PC-3 (cell line): ENCODE results near the gene PRKAR2B. TPM values are rescaled to one million over a fixed set of nuclear protein-coding genes. Genes with fewer than 3 reads are reported as not detected.

Experiments
- ATAC-seq: fragments of 200-7000 bp; cut with Tn5 transposase; 2 replicates; pipeline ENCODE4 v1.9.1; 2020; ENCODE audit warnings: mild to moderate bottlenecking, moderate library complexity
- BruUV-seq: library from RNA; stranded (reverse); fragments of 400-500 nt; replicated peaks from 2 replicates; lab custom pipeline; 2021; lab: Mats Ljungman, UMichigan
- CTCF ChIA-PET: fragments of 300-600 bp; sonication (Branson Sonifier 250); formaldehyde crosslinking; loops from one replicate; lab custom pipeline; 2022; ENCODE audit warnings: antibody characterized with exemption; lab: Charles Lee
- POLR2A ChIA-PET: fragments of 300-600 bp; sonication (Branson Sonifier 250); formaldehyde crosslinking; loops from one replicate; lab custom pipeline; 2022; ENCODE audit warnings: antibody characterized with exemption; ENCODE audit not compliant: unreplicated experiment; lab: Charles Lee
- DNase-seq: peaks from one replicate; pipeline ENCODE4 v3.0.0-alpha.2; 2015
- H2AFZ ChIP-seq: fragments of 300-600 bp; sonication (generic); 2 replicates; pipeline ENCODE4 v1.6.0; 2016; ENCODE audit warnings: antibody characterized with exemption, low read length
- H3F3A ChIP-seq: fragments of 300-600 bp; sonication (generic); one replicate; pipeline ENCODE4 v1.6.0; 2017; ENCODE audit warnings: antibody characterized with exemption, low read length, control low read depth, mild to moderate bottlenecking; ENCODE audit not compliant: unreplicated experiment
- H3K27ac ChIP-seq: fragments of 300-600 bp; sonication (generic); 2 replicates; pipeline ENCODE4 v1.5.1; 2016; ENCODE audit warnings: mild to moderate bottlenecking, low read length
- H3K27me3 ChIP-seq: fragments of 300-600 bp; sonication (generic); 2 replicates; pipeline ENCODE4 v1.6.1; 2016; ENCODE audit warnings: low read length, mixed read lengths
- H3K36me3 ChIP-seq: fragments of 300-600 bp; sonication (generic); 2 replicates; pipeline ENCODE4 v1.6.1; 2016; ENCODE audit warnings: low read depth, mixed run types, low read length, mixed read lengths
- H3K4me1 ChIP-seq: fragments of 300-600 bp; sonication (generic); 2 replicates; pipeline ENCODE4 v1.5.1; 2016; ENCODE audit warnings: low read length; ENCODE audit not compliant: insufficient read depth
- H3K4me2 ChIP-seq: fragments of 300-600 bp; sonication (generic); 2 replicates; pipeline ENCODE4 v1.6.0; 2016; ENCODE audit warnings: low read length
- H3K4me3 ChIP-seq: fragments of 300-600 bp; sonication (generic); 2 replicates; pipeline ENCODE4 v1.5.1; 2016; ENCODE audit warnings: mild to moderate bottlenecking, low read length, mixed read lengths
- H3K79me2 ChIP-seq: fragments of 300-600 bp; sonication (generic); 2 replicates; pipeline ENCODE4 v1.6.1; 2017; ENCODE audit warnings: low read length, mixed read lengths
- H3K9ac ChIP-seq: fragments of 300-600 bp; sonication (generic); 2 replicates; pipeline ENCODE4 v1.6.0; 2016; ENCODE audit warnings: mild to moderate bottlenecking, low read length
- H3K9me2 ChIP-seq: fragments of 300-600 bp; sonication (generic); replicated peaks from 2 replicates; pipeline ENCODE4 v1.6.1; 2016; ENCODE audit warnings: mixed run types, low read length, mixed read lengths
- H3K9me3 ChIP-seq: fragments of 300-600 bp; sonication (generic); 2 replicates; pipeline ENCODE4 v1.6.1; 2016; ENCODE audit warnings: low read length, mixed read lengths
- H4K20me1 ChIP-seq: fragments of 300-600 bp; sonication (generic); 2 replicates; pipeline ENCODE4 v1.6.1; 2016; ENCODE audit warnings: low read length, mixed read lengths
- EZH2 ChIP-seq: fragments of 300-600 bp; sonication (generic); IDR thresholded peaks from one replicate; pipeline ENCODE4 v1.6.1; 2017; ENCODE audit warnings: antibody characterized with exemption, mild to moderate bottlenecking, low read length; ENCODE audit not compliant: unreplicated experiment
- EZH2phosphoT487 ChIP-seq: fragments of 300-600 bp; sonication (generic); IDR thresholded peaks from 2 replicates; pipeline ENCODE4 v1.6.1; 2018; ENCODE audit warnings: mild to moderate bottlenecking, antibody characterized with exemption, low read length, borderline replicate concordance
- intact Hi-C: fragments of 100-400 bp; cut with micrococcal nuclease; formaldehyde crosslinking; loops from 2 replicates; pipeline ENCODE4 v1.9.0; 2023
- total RNA-seq: library from RNA; depleted of rRNA; stranded (reverse); fragments of >200 nt; gene quantifications from 2 replicates; pipeline ENCODE4 v1.2.3, GENCODE V29; 2014
- TF ChIP-seq, protein P1 (sequence below): fragments of 300-600 bp; sonication (generic); conservative IDR thresholded peaks from 2 replicates; pipeline ENCODE4 v1.5.1; 2017; ENCODE audit warnings: antibody characterized with exemption, low read depth, mild to moderate bottlenecking, low read length

Gene PRKAR2B
- total RNA-seq, 1 experiment from 2014 or later: 0.29 TPM

- ChIA-PET POLR2A (no interaction called here), CTCF (no interaction called here)
Observed at GRCh38 chr7:107079212-107079940, 34.9 kb downstream of the PRKAR2B start.

GRCh38 chr7:107080099-107080505 lies 35.6 kb downstream of the PRKAR2B start:
- Histone ChIP-seq H3K36me3 (no peaks in the 10 kb centered on the region), H3K4me1 (peaks cover 15% of the 10 kb centered on the region; the same call in 1 of the 2 replicates), H3K9me2 (no peaks in the 10 kb centered on the region), H4K20me1 (0 out of 2 replicates have a peak, but pooled peaks cover 3% of the 10 kb centered on the region), H3K79me2 (no peaks in the 10 kb centered on the region), H3K27ac (no peak overlapping the region), H3K4me2 (no peak overlapping the region), H2AFZ (no peak overlapping the region), H3K27me3 (no peaks in the 10 kb centered on the region; the same call in 1 of the 2 replicates), H3K4me3 (no peak overlapping the region), H3K9ac (no peak overlapping the region), H3K9me3 (no peaks in the 10 kb centered on the region), H3F3A (no peaks in the 10 kb centered on the region)
- BruUV-seq: no TSS peak
- no peak for ATAC-seq
- ChIA-PET CTCF (no interaction called here), POLR2A (no interaction called here)
- intact Hi-C loops: no loop called here
- TF ChIP-seq EZH2: no peak
- TF ChIP-seq, protein P1, sequence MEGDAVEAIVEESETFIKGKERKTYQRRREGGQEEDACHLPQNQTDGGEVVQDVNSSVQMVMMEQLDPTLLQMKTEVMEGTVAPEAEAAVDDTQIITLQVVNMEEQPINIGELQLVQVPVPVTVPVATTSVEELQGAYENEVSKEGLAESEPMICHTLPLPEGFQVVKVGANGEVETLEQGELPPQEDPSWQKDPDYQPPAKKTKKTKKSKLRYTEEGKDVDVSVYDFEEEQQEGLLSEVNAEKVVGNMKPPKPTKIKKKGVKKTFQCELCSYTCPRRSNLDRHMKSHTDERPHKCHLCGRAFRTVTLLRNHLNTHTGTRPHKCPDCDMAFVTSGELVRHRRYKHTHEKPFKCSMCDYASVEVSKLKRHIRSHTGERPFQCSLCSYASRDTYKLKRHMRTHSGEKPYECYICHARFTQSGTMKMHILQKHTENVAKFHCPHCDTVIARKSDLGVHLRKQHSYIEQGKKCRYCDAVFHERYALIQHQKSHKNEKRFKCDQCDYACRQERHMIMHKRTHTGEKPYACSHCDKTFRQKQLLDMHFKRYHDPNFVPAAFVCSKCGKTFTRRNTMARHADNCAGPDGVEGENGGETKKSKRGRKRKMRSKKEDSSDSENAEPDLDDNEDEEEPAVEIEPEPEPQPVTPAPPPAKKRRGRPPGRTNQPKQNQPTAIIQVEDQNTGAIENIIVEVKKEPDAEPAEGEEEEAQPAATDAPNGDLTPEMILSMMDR: no peak
- TF ChIP-seq EZH2phosphoT487: no peak
- DNase-seq: no peak

More at GRCh38 chr7:107079212-107079940, 34.9 kb downstream of the PRKAR2B start:
- Histone ChIP-seq H3K36me3 (no peaks in the 10 kb centered on the region), H3K4me1 (peaks cover 15% of the 10 kb centered on the region; the same call in 1 of the 2 replicates), H2AFZ (no peak overlapping the region), H3K79me2 (no peaks in the 10 kb centered on the region), H3K9me2 (no peaks in the 10 kb centered on the region), H3F3A (no peaks in the 10 kb centered on the region), H3K27ac (no peak overlapping the region), H3K4me3 (no peak overlapping the region), H3K9ac (no peak overlapping the region), H3K27me3 (no peaks in the 10 kb centered on the region; the same call in 1 of the 2 replicates), H4K20me1 (0 out of 2 replicates have a peak, but pooled peaks cover 3% of the 10 kb centered on the region), H3K9me3 (no peaks in the 10 kb centered on the region), H3K4me2 (no peak overlapping the region)
- no peak for ATAC-seq
- DNase-seq: no peak
- no TSS peak for BruUV-seq
- intact Hi-C loops: no loop called here
- TF ChIP-seq EZH2: no peak
- no peak for TF ChIP-seq EZH2phosphoT487
- TF ChIP-seq, protein P1: no peak

DNA sequence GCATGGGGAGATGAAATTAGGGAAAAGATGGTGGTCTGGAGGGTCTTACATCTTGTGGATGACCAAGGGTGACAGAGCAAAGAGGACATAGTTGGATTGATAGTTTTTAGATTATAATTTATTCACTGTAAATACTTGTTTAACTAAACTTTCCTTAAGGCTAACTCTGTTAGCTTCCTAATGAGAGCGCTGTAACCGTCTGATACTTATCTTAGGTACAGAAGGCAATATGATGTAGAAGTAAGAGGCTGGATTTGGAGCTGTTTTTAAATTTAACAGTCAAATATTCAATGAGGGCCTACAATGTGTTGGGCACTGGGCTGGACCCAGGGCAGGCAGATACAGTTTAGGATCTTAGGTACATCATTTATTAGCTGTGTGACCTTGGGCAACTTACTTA lies 36.0 kb downstream of the PRKAR2B start:
- no TSS peak for BruUV-seq
- no peak for ATAC-seq
- intact Hi-C loops: no loop called here
- H3K9me3 ChIP-seq: no peaks in the 10 kb centered on the region
- TF ChIP-seq EZH2phosphoT487 (no peak), EZH2 (no peak)
- TF ChIP-seq, protein P1: no peak
- H3K27me3 ChIP-seq: peaks cover under 1% of the 10 kb centered on the region
- no peak for DNase-seq
- peaks cover 15% of the 10 kb centered on the region; the same call in 1 of the 2 replicates for H3K4me1 ChIP-seq
- no peaks in the 10 kb centered on the region for H3K79me2 ChIP-seq
- 0 out of 2 replicates have a peak, but pooled peaks cover 3% of the 10 kb centered on the region for H4K20me1 ChIP-seq
- H3F3A ChIP-seq: no peaks in the 10 kb centered on the region
- no peaks in the 10 kb centered on the region for H3K9me2 ChIP-seq
- POLR2A ChIA-PET: no interaction called here
- CTCF ChIA-PET: no interaction called here
- H3K27ac ChIP-seq: no peak overlapping the region
- no peaks in the 10 kb centered on the region for H3K36me3 ChIP-seq
- no peak overlapping the region for H3K4me2 ChIP-seq
- H3K4me3 ChIP-seq: no peak overlapping the region
- H3K9ac ChIP-seq: no peak overlapping the region
- no peak overlapping the region for H2AFZ ChIP-seq
